K562 (cell line): ENCODE measurements around the gene AGMO. TPM values are rescaled to one million over a fixed set of nuclear protein-coding genes. Genes with fewer than 3 reads are reported as not detected.

Source experiments
- ATAC-seq: fragments of 200-7000 bp; cut with Tn5 transposase; 3 replicates; pipeline ENCODE4 v1.9.1; 2020; ENCODE audit warnings: moderate library complexity
- BruUV-seq: library from RNA; stranded (reverse); fragments of 400-500 nt; replicated peaks from 2 replicates; lab custom pipeline; 2021; lab: Mats Ljungman, UMichigan
- CTCF ChIA-PET: fragments of 300-600 bp; formaldehyde crosslinking; extraction: SDS; loops from one replicate; lab custom pipeline; 2021; ENCODE audit warnings: low intra/inter-chr PET ratio; lab: Yijun Ruan, JAX
- POLR2A ChIA-PET: fragments of 300-600, 350-650 bp; sonication (Branson Sonifier 250); formaldehyde crosslinking; extraction: SDS; loops from one replicate; lab custom pipeline; 2021; ENCODE audit warnings: antibody characterized with exemption, inconsistent platforms; lab: Yijun Ruan, JAX
- DNase-seq, 4 experiments: peaks; one replicate each; pipeline versions ENCODE4 v3.0.0 to v3.0.0-alpha.2; 2011 to 2018; ENCODE audit warnings: low spot score in 3 of 4, mixed read lengths in 3 of 4; ENCODE audit errors: extremely low read depth in 1 of 4
- FAIRE-seq: peaks from 2 replicates; lab custom pipeline; 2011; peaks lifted over from hg19 to GRCh38; lab: Jason Lieb, UNC
- H2AFZ ChIP-seq: 2 replicates; pipeline ENCODE4 v1.6.0; 2011; ENCODE audit warnings: low read depth, low read length, control low read depth, inconsistent platforms
- H3K27ac ChIP-seq: fragments of 200-600 bp; 3 replicates; pipeline ENCODE4 v1.8.0; 2011; ENCODE audit warnings: low read depth, mild to moderate bottlenecking, control low read depth, inconsistent platforms, low read length, moderate library complexity, mixed read lengths; ENCODE audit errors: extremely low read depth
- H3K27me3 ChIP-seq, 2 experiments: fragments of 300-600 bp in 1 of 2; 2 replicates in 1 of 2; 3 replicates in 1 of 2; pipeline versions ENCODE4 v1.6.0 to v1.8.0; 2011; ENCODE audit warnings: inconsistent platforms in 2 of 2, low read length in 2 of 2, mild to moderate bottlenecking in 1 of 2, mixed read lengths in 1 of 2, moderate library complexity in 1 of 2; ENCODE audit not compliant: control insufficient read depth in 2 of 2, insufficient read depth in 2 of 2
- H3K36me3 ChIP-seq: fragments of 300-600 bp; 3 replicates; pipeline ENCODE4 v1.8.0; 2011; ENCODE audit warnings: mild to moderate bottlenecking, low read length, inconsistent platforms; ENCODE audit not compliant: control insufficient read depth, insufficient read depth
- H3K4me1 ChIP-seq, 2 experiments: fragments of 200-600 bp in 1 of 2; replicated peaks in 1 of 2; 2 replicates in 1 of 2; 3 replicates in 1 of 2; pipeline versions ENCODE4 v1.5.1 to v1.8.0; 2011; ENCODE audit warnings: inconsistent platforms in 2 of 2, low read length in 2 of 2, mild to moderate bottlenecking in 1 of 2, mixed read lengths in 1 of 2, moderate library complexity in 1 of 2; ENCODE audit not compliant: control insufficient read depth in 2 of 2, insufficient read depth in 2 of 2
- H3K4me2 ChIP-seq: 2 replicates; pipeline ENCODE4 v1.6.1; 2011; ENCODE audit warnings: low read length, control low read depth, inconsistent platforms, mixed read lengths; ENCODE audit not compliant: insufficient read depth
- H3K4me3 ChIP-seq: fragments of 200-600 bp; sonication (generic), shearing (Covaris generic); 2 replicates; pipeline ENCODE4 v1.5.1; 2016; ENCODE audit warnings: control low read depth, inconsistent platforms
- H3K79me2 ChIP-seq: fragments of 200-600 bp; 3 replicates; pipeline ENCODE4 v1.8.0; 2011; ENCODE audit warnings: low read length, inconsistent platforms; ENCODE audit not compliant: control insufficient read depth, insufficient read depth
- H3K9ac ChIP-seq, 2 experiments: 2 replicates each; pipeline versions ENCODE4 v1.6.0 to v1.6.1; 2011; ENCODE audit warnings: low read depth in 2 of 2, low read length in 2 of 2, control low read depth in 1 of 2, inconsistent platforms in 1 of 2, mild to moderate bottlenecking in 1 of 2, mixed read lengths in 1 of 2; ENCODE audit not compliant: insufficient read depth in 1 of 2
- H3K9me1 ChIP-seq: one replicate; pipeline ENCODE4 v1.6.0; 2011; ENCODE audit warnings: inconsistent platforms, mild to moderate bottlenecking, low read length, moderate library complexity; ENCODE audit not compliant: control insufficient read depth, insufficient read depth
- H3K9me3 ChIP-seq: replicated peaks from 2 replicates; pipeline ENCODE4 v1.5.1; 2011; ENCODE audit warnings: low read depth, low read length, inconsistent platforms; ENCODE audit not compliant: control insufficient read depth, insufficient read depth
- H4K20me1 ChIP-seq: replicated peaks from 2 replicates; pipeline ENCODE4 v1.6.1; 2011; ENCODE audit warnings: low read length, inconsistent platforms, mixed read lengths; ENCODE audit not compliant: control insufficient read depth, insufficient read depth
- BACH1 ChIP-seq: fragments of 200-800 bp; sonication (Bioruptor generic); IDR thresholded peaks from 2 replicates; pipeline ENCODE4 v1.6.1; 2016; ENCODE audit warnings: missing genetic modification characterization, missing compliant biosample characterization
- CHCHD3 ChIP-seq: fragments of 250-450 bp; sonication (Bioruptor Pico); IDR thresholded peaks from 2 replicates; pipeline ENCODE4 v2.1.2; 2022; ENCODE audit warnings: mild to moderate bottlenecking
- EP300 ChIP-seq: IDR thresholded peaks from 2 replicates; pipeline ENCODE4 v1.6.1; 2012; ENCODE audit warnings: low read length, improper control_type of control experiment
- EZH2 ChIP-seq: IDR thresholded peaks from 2 replicates; pipeline ENCODE4 v1.6.1; 2012; ENCODE audit warnings: low read depth, mild to moderate bottlenecking, inconsistent platforms, low read length, borderline replicate concordance
- KAT2B ChIP-seq: IDR thresholded peaks from one replicate; pipeline ENCODE4 v1.6.1; 2012; ENCODE audit warnings: low read depth, mild to moderate bottlenecking, control low read depth, inconsistent platforms, low read length, moderate library complexity
- SREBF1 ChIP-seq: fragments of 150-350 bp; IDR thresholded peaks from 2 replicates; pipeline ENCODE4 v1.6.1; 2014; ENCODE audit warnings: antibody characterized with exemption, low read depth, low read length, borderline replicate concordance
- XRCC4 ChIP-seq: IDR thresholded peaks from one replicate; pipeline ENCODE4 v1.6.1; 2011; ENCODE audit not compliant: insufficient read depth, insufficient read length; ENCODE audit errors: extremely low read depth
- ZC3H8 ChIP-seq: fragments of 450-650 bp; IDR thresholded peaks from 2 replicates; pipeline ENCODE4 v1.6.1; 2017
- ZNF24 ChIP-seq: fragments of 450-650 bp; IDR thresholded peaks from 2 replicates; pipeline ENCODE4 v1.6.1; 2016
- ZNF384 ChIP-seq: IDR thresholded peaks from 2 replicates; pipeline ENCODE4 v1.6.1; 2012; ENCODE audit warnings: low read depth, low read length, improper control_type of control experiment
- ZNF780A ChIP-seq: fragments of 250-450 bp; sonication (Bioruptor Pico); IDR thresholded peaks from 2 replicates; pipeline ENCODE4 v1.5.0; 2021; ENCODE audit warnings: mild to moderate bottlenecking
- WGBS: fragments of 100-300 bp; shearing (Covaris generic); methylation state at CpG from one replicate; pipeline ENCODE4 v1.1.6; 2016; ENCODE audit warnings: low coverage, mixed read lengths; ENCODE audit not compliant: insufficient coverage; ENCODE audit errors: missing lambda C conversion rate; 5-methylcytosine and 5-hydroxymethylcytosine counted together
- in situ Hi-C: fragments of 300-500 bp; cut with MboI; formaldehyde crosslinking; loops from 4 replicates; pipeline ENCODE4 v1.15.0; 2018; ENCODE audit warnings: inconsistent platforms, mixed read lengths
- intact Hi-C: fragments of 100-400 bp; cut with micrococcal nuclease; formaldehyde crosslinking; loops from 2 replicates; pipeline ENCODE4 v1.14.2; 2022
- polyA plus RNA-seq, 8 experiments: library from polyadenylated mRNA; depleted of rRNA in 4 of 8; stranded (reverse) in 5 of 8; unstranded in 3 of 8; fragments of >200 nt; fragmentation: Nextera tagmentation in 2 of 8; fragmentation: Illumina TruSeq in 1 of 8; extraction: Ambion mirVana in 2 of 8; extraction: Trizol in 1 of 8; gene quantifications; 2 replicates each; pipeline versions ENCODE4 v1.2.1 to v1.2.3, GENCODE V29; 2011 to 2014; ENCODE audit warnings: inconsistent platforms in 1 of 8, missing spikeins in 1 of 8
- total RNA-seq, 7 experiments: library from RNA; depleted of rRNA in 6 of 7; stranded (reverse); fragments of >200 nt in 6 of 7; fragmentation: Illumina TruSeq in 2 of 7; extraction: Trizol in 2 of 7; gene quantifications; 2 replicates each; pipeline versions ENCODE4 v1.2.1 to v1.2.3, GENCODE V29; 2011 to 2021; ENCODE audit warnings: low replicate concordance in 1 of 7
- TF ChIP-seq, protein P1 (sequence below): fragments of 200-400 bp; formaldehyde crosslinking; IDR thresholded peaks from 2 replicates; pipeline ENCODE4 v1.6.1; 2017; ENCODE audit warnings: mild to moderate bottlenecking, low read depth, low read length, moderate library complexity
- TF ChIP-seq, protein P2 (sequence below): fragments of 250-450 bp; sonication (Bioruptor Pico); IDR thresholded peaks from 2 replicates; pipeline ENCODE4 v1.8.0; 2021; ENCODE audit warnings: moderate library complexity, mild to moderate bottlenecking, inconsistent platforms
- TF ChIP-seq, protein P3 (sequence below): fragments of 250-450 bp; sonication (Bioruptor Pico); IDR thresholded peaks from 2 replicates; pipeline ENCODE4 v1.4.0; 2020

AGMO gene
- total and polyA plus RNA-seq, 9 of the 15 experiments (the other 6 are each of a cell fraction or from before 2014, with no cell fraction given) = 0.30 to 1.4 (median 0.69) TPM; not detected in 1

DNA sequence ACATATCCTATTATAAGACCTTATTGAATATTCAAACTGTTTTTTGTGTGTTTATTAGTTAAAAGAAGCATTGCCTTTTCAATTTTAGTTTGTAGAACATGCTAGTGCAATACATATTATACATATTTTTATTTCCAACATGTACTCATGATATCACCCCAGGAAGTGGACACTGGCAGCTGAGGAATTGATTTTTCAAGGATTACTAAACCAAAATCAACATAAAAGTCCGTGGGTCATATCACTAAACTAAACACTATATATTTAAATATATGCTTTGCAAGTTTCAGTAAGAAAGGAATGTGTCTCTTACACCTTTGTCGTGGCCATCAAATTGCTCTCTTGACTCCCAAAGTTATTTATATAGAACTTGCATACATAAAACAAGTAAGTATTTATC, 185.2 kb downstream of the AGMO start:
- WGBS = 0% methylated on average over 2 of the region's 2 CpGs
- Histone ChIP-seq H3K4me2 (no peak overlapping the region), H3K9ac (no peak overlapping the region), H3K4me1 (no peaks in the 10 kb centered on the region), H2AFZ (no peak overlapping the region), H3K79me2 (no peaks in the 10 kb centered on the region), H4K20me1 (no peaks in the 10 kb centered on the region), H3K27ac (no peak overlapping the region), H3K27me3 (no peaks in the 10 kb centered on the region), H3K4me3 (no peak overlapping the region), H3K36me3 (no peaks in the 10 kb centered on the region), H3K9me3 (no peaks in the 10 kb centered on the region), H3K9me1 (no peaks in the 10 kb centered on the region)
- in situ Hi-C loops = no loop called here
- FAIRE-seq (no peak), DNase-seq (no peak), ATAC-seq (no peak)
- no TSS peak for BruUV-seq
- intact Hi-C loops = no loop called here
- ChIA-PET CTCF (no interaction called here), POLR2A (no interaction called here)
- TF ChIP-seq, protein P1, sequence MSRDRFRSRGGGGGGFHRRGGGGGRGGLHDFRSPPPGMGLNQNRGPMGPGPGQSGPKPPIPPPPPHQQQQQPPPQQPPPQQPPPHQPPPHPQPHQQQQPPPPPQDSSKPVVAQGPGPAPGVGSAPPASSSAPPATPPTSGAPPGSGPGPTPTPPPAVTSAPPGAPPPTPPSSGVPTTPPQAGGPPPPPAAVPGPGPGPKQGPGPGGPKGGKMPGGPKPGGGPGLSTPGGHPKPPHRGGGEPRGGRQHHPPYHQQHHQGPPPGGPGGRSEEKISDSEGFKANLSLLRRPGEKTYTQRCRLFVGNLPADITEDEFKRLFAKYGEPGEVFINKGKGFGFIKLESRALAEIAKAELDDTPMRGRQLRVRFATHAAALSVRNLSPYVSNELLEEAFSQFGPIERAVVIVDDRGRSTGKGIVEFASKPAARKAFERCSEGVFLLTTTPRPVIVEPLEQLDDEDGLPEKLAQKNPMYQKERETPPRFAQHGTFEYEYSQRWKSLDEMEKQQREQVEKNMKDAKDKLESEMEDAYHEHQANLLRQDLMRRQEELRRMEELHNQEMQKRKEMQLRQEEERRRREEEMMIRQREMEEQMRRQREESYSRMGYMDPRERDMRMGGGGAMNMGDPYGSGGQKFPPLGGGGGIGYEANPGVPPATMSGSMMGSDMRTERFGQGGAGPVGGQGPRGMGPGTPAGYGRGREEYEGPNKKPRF = no peak
- TF ChIP-seq EZH2 (no peak), KAT2B (no peak), XRCC4 (no peak), BACH1 (tag) (no peak), EP300 (no peak), CHCHD3 (no peak), SREBF1 (no peak), ZNF780A (CRISPR knock-in tag) (no peak), ZC3H8 (no peak), ZNF24 (no peak), ZNF384 (no peak)
- TF ChIP-seq, protein P2, sequence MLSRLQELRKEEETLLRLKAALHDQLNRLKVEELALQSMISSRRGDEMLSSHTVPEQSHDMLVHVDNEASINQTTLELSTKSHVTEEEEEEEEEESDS (CRISPR knock-in tag) = no peak
- TF ChIP-seq, protein P3, sequence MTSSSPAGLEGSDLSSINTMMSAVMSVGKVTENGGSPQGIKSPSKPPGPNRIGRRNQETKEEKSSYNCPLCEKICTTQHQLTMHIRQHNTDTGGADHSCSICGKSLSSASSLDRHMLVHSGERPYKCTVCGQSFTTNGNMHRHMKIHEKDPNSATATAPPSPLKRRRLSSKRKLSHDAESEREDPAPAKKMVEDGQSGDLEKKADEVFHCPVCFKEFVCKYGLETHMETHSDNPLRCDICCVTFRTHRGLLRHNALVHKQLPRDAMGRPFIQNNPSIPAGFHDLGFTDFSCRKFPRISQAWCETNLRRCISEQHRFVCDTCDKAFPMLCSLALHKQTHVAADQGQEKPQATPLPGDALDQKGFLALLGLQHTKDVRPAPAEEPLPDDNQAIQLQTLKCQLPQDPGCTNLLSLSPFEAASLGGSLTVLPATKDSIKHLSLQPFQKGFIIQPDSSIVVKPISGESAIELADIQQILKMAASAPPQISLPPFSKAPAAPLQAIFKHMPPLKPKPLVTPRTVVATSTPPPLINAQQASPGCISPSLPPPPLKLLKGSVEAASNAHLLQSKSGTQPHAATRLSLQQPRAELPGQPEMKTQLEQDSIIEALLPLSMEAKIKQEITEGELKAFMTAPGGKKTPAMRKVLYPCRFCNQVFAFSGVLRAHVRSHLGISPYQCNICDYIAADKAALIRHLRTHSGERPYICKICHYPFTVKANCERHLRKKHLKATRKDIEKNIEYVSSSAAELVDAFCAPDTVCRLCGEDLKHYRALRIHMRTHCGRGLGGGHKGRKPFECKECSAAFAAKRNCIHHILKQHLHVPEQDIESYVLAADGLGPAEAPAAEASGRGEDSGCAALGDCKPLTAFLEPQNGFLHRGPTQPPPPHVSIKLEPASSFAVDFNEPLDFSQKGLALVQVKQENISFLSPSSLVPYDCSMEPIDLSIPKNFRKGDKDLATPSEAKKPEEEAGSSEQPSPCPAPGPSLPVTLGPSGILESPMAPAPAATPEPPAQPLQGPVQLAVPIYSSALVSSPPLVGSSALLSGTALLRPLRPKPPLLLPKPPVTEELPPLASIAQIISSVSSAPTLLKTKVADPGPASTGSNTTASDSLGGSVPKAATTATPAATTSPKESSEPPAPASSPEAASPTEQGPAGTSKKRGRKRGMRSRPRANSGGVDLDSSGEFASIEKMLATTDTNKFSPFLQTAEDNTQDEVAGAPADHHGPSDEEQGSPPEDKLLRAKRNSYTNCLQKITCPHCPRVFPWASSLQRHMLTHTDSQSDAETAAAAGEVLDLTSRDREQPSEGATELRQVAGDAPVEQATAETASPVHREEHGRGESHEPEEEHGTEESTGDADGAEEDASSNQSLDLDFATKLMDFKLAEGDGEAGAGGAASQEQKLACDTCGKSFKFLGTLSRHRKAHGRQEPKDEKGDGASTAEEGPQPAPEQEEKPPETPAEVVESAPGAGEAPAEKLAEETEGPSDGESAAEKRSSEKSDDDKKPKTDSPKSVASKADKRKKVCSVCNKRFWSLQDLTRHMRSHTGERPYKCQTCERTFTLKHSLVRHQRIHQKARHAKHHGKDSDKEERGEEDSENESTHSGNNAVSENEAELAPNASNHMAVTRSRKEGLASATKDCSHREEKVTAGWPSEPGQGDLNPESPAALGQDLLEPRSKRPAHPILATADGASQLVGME (CRISPR knock-in tag) = no peak
